Ramos (cell line): ENCODE results near the gene IDH3G.
"Not testable (repeated sequence)": the region's sequence is repeated elsewhere in the genome, so short reads cannot be mapped to it uniquely, and the experiment has no call there.

ENCODE experiments used
- in situ Hi-C: fragments of 300-500 bp; cut with MboI; formaldehyde crosslinking; loops from one replicate; pipeline ENCODE4 v1.14.3; 2022; ENCODE audit warnings: low sequenced_read_pairs; ENCODE audit not compliant: unreplicated experiment

Gene IDH3G

GRCh38 chrX:153794018-153794896 lies at the start of gene IDH3G, which contains the start of gene SSR4:
Gene IDH3G, minus strand, starts transcription at chrX:153794375. Its CDS starts 49 bp downstream, at chrX:153794326.
Gene SSR4, plus strand, starts transcription at chrX:153794668. Its CDS starts 20 bp downstream, at chrX:153794688.
- in situ Hi-C loops: loop anchor here (10.0 kb wide), 1 partner anchor 141 kb away; the partner anchor contains the start of gene NAA10

DNA sequence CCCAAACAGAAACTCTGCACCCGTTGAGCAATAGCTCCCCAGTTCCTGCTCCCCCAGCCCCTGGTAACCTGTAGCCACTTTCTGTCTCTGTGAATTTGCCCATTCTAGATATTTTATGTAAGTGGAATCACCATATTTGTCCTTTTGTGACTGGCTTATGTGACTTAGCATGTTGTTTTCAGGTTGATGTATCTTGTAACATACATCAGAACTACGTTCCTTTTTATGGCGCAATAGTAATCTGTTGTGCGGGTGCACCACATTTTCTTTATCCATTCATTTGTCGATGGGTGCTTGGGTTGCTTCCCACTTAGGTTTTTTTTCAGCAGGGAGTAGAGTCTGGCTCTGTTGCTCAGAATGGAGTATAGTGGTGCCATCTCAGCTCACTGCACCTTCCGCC lies 42.7 kb upstream of the IDH3G start:
- in situ Hi-C loops: no loop called here

DNA sequence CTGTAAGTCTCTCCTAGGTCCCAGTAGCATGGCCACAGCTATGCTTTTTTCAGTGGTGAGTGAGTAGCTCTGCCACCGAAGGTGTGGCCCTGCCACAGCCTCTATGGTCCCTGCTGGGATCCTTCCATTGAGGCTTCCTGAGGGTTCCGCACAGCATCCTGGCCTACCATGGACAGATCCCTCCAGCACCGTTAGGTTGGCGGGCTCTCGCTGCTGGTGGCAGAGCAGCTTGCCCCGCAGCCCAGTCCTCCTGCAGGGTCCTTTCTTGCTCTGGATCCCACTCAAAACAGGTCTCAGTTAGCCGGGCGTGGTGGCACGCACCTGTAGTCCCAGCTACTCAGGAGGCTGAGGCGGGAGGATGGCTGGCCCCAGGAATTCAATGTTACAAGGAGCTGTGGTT lies 38.6 kb upstream of the IDH3G start:
- in situ Hi-C loops: no loop called here

- in situ Hi-C loops: no loop called here
Observed at GRCh38 chrX:153831429-153832150, 37.4 kb upstream of the IDH3G start.

- in situ Hi-C loops: no loop called here
Observed at GRCh38 chrX:153830640-153831428, 36.7 kb upstream of the IDH3G start.

DNA sequence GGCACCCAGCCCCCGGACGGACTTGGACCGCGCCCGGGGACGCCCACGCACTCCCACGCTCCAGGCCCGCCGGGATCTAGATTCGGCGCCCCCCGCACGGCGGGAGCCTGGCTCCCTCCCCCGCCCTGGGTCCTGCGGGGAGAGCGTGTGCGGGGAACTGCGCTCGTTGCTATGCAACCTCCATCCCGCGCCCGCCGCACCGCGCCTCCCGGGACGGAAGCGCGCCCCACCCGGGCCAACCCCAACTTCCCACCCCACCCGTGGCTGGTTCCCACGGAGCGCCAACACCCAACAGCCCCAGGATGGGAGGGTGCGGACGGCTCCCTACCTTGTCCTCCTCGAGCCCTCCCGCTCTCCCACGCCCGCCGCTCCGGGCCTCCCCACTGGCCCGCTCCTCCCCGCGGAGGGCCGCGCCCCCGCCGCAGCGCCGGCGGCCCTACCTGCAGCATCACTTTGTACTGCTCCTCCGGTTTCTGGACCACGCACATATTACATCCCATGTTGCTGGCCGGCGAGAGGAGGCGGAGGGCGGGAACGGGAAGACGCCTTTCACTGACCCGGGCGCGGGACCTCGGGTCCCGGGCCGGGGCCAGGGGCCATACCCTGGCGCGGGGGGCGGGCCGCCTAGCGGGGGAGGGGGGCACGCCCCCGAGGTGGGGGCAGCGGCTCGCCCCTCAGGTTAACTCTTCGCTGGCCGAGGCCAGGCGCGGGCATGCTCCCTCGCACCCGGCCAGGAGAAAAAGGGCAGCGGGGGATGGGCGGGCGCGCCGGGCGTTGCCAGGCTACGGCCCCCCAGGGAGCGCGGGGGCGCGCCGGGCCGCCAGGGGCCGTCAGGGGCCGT lies 35.8 kb upstream of the IDH3G start, which contains the start of gene PDZD4:
PDZD4 (minus strand) TSS at position 746 of the 841 bp plus-strand sequence; CDS start at position 500, 246 bp downstream.
- in situ Hi-C loops: no loop called here

DNA sequence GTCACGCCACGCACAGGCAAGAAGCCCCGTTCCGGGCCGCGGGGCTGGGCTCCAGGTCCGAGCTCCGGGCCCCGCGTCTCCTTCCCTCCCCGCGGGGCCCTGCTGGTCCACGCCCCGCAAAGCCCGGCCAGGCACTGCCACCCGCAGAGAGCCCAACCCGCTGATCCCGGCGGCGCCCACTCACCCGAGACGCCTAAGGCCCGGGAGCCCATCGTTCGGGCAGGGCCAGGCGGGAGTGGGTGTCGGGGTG lies 35.3 kb upstream of the IDH3G start:
- in situ Hi-C loops: no loop called here

DNA sequence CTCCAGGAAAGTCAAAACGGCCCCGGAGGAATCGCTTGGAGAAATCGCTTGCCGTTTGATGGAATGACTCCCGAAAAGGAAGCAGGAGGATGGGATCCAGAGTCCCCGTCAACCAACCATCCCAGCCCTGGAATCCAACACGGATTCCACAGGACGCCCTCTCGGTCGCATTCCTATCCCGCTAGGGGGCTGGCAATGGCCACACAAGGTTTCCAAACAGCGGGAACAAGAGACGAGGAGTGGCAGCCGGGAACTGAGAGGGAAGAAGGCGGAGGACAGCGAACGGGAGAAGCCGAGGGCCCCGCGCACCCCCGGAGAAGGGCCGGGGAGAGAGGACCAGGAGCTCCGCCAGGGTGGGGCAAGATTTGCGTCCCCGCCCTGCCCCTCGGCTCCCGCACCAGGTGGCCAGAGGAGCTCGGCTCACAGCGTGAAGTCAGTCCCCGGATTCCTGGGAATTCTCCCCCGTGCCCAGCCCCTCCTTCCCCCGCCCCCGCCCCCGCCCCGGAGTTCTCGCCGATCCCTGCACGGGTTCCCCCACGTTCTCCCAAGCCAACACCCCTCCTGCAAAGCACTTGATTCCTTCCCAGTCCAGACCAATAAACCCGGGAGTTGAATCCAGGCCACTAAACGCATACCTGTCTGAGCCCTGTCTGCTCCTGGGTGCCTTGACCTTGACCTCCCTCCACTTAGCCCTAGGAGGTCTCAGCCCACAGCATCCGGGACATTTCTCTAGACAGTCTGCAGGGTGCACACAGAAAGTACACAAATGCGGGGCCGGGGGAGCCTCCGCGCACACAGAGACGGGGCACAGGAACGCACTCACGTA lies 34.8 kb upstream of the IDH3G start:
- in situ Hi-C loops: no loop called here

DNA sequence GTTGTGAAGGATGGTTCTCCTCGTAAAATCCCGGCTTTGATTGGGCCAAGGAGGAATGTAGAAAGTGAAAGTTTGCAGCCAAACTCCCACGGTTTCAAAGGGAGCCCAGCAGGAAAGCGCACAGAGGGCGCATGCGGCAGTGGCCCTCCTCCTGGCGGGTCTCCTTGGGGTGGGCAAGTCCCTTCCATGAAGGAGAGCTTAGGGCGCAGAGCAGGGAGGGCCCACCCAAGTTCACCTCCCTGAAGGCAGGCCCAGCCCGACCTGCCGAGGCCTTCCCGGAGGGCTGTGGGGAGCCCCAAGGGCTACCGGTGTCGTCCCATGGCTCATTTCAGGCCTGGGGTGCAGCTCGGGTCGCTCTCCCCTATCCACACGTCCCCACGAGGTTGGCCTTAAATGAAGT lies 34.1 kb upstream of the IDH3G start:
- in situ Hi-C loops: no loop called here

- in situ Hi-C loops: no loop called here
Observed at GRCh38 chrX:153827903-153828302, 33.7 kb upstream of the IDH3G start.

GRCh38 chrX:153827016-153827415 lies 32.8 kb upstream of the IDH3G start:
- in situ Hi-C loops: no loop called here

DNA sequence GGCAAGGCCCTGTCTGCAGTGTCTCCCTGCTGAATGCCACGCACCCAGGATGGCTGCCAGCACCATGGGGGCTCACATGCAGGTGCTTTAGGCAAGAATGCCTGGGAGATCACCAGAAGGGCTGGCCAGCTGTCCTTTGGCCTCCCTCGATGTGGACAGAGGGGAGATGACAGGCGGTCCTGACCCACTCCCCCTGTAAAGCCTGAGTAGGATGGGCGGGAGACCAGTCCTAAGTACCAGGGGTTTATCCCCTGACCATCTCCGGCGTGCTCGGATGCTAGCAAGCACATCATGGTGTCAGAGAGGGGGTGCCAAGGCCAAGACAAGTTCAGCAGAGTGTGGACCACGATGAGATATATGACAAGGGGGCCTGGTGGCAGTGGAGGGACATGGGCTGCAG lies 30.9 kb upstream of the IDH3G start:
- in situ Hi-C loops: no loop called here

DNA sequence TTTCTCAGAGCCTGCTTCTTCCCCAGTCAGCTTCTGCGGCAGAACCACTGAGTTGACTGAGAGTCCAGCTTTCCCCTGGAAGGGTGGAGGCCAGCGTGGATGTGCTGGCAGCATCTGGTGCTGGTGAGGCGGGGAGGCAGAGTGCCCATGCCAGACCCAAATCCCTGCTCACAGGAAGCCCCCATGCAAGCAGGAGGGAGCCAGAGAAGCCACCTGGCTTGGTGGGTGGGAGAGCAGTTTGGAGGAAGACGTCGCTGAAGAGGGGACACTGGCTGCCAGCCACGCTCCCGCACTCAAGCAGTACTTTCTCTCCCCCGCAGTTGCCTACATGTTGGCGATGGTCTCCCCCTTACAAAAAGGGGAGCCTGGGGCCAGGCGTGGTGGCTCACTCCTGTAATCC lies 30.2 kb upstream of the IDH3G start:
- in situ Hi-C loops: no loop called here

GRCh38 chrX:153821066-153821465 lies 26.9 kb upstream of the IDH3G start:
- in situ Hi-C loops: no loop called here

DNA sequence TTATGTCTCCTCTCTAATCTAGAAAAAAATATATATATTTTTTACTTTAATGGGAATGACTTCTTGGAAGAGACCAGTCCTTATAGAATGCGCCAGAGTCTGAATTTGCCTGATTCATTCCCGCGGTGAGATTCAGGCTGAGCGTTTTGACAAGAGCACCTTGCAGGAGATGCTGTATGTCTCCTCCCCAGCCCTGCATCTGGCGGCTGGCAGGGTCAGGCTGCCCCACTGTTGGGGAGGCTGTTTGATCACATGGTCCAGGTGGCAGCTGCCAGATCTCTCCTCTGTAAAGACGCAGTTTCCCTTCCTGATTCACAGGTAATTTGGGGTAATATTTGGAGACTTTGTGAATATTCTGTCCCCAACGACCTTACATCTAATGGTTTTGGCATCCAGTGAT lies 26.4 kb upstream of the IDH3G start:
- in situ Hi-C loops: no loop called here

GRCh38 chrX:153819384-153820040 lies 25.3 kb upstream of the IDH3G start:
- in situ Hi-C loops: no loop called here

DNA sequence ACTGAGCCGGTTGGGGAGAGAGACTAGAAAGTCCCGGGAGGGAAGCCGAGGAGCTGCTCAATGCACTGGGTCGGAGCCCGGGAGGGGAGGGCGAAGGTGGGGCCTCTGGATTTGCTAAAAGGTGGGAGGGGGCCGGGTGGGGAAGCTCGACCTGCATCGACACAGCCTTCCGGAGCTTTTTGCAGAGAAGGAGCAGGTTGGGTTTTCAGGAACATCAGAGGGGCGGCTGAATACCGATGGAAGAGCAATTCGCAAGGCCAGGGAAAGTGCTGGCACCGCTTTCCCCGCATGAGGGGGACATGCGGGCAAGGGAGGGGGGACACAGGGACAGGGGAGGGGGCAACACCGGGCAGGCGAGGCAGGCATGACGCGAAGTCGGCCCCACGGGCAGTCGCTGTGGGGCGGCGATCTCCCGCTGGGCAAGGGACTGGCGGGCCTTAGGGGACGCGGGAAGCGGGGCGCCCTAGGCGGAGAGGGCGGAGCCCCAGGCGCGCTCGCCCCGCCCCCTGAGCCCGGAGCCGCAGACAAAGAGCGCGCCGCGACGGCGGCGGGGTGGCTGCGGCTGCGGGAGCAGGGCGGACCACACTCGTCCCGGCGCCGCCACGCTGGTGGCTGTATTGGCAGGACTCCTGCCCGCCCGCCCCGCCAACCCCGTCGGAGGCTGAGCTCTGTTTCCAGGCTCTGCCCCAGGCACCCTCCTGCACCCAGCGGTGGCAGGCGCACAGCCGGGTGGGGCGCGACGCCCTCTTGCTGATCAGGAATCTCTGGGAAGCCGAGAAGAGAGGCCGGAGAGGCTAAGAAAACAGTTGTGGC lies 24.6 kb upstream of the IDH3G start:
- in situ Hi-C loops: no loop called here

DNA sequence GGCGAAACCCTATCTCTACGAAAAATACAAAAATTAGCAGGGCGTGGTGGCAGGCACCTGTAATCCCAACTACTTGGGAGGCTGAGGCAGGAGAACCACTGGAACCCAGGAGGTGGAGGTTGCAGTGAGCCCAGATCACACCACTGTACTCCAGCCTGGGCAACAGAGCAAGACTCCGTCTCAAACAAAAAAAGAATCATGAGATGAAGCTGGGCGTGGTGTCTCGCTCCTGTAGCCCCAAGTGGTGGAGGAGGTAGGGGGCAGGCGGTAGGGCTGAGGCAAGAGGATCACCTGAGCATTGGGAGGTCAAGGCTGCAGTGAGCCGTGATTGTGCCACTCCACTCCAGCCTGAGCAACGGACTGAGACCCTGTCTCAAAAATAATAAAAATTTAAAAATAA lies 23.9 kb upstream of the IDH3G start:
- in situ Hi-C loops: not testable (repeated sequence)
